ENCODE data around the gene CCDC187.
"Not testable (repeated sequence)": the region's sequence is repeated elsewhere in the genome, so short reads cannot be mapped to it uniquely, and the experiment has no call there.

The CCDC187 gene

GRCh38 chr9:136303825-136304416, at the start of gene CCDC187:
Gene CCDC187 (minus strand): TSS chr9:136304094. CDS start chr9:136303830, 264 bp downstream.
- no peak within 1 kb of the TSS for H3K4me3 ChIP-seq (ENCODE audit: low read length)
- no peak for TF ChIP-seq CTCF (IDR thresholded peaks at IDR 0.05; ENCODE audit: insufficient read depth, low read depth, low read length, missing control alignments)
- DNase-seq (ENCODE audit: low read depth): no peak

DNA sequence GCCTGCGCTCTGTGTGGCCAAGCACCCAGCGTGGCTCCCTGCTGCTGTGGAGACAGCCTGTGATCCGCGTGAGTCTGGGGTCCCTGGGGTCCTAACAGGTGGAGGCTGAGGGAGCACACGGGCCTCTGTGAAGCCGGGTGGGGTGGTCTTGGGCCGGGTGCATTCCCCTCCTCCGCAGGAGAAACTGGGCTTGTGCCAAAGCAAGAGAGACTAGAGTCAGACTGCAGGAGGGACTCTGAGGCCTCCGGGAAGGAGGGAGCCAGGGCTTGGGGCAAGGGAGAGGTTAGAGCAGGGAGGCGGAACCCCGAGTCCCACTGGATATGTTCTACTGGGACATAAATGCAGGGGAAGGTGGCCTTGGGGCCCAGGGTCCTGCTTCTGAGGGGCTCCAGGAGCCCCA, 49.2 kb upstream of the CCDC187 start:
- no peak overlapping the region for H3K4me3 ChIP-seq (ENCODE audit: low read length)
- no peak for DNase-seq (ENCODE audit: low read depth)
- no peak for TF ChIP-seq CTCF (IDR thresholded peaks at IDR 0.05; ENCODE audit: insufficient read depth, low read depth, low read length, missing control alignments)

GRCh38 chr9:136352682-136353081, 48.8 kb upstream of the CCDC187 start:
- H3K4me3 ChIP-seq (ENCODE audit: low read length): no peak overlapping the region
- TF ChIP-seq CTCF (IDR thresholded peaks at IDR 0.05; ENCODE audit: insufficient read depth, low read depth, low read length, missing control alignments): no peak
- no peak for DNase-seq (ENCODE audit: low read depth)

- not testable (repeated sequence) for DNase-seq (ENCODE audit: low read depth); H3K4me3 ChIP-seq (ENCODE audit: low read length)
Measured at GRCh38 chr9:136351868-136352267, 48.0 kb upstream of the CCDC187 start.

GRCh38 chr9:136351252-136351800, 47.4 kb upstream of the CCDC187 start:
- H3K4me3 ChIP-seq (ENCODE audit: low read length): no peak overlapping the region
- DNase-seq (ENCODE audit: low read depth): no peak

GRCh38 chr9:136349546-136349945, 45.7 kb upstream of the CCDC187 start:
- DNase-seq (ENCODE audit: low read depth): no peak
- no peak overlapping the region for H3K4me3 ChIP-seq (ENCODE audit: low read length)
- no peak for TF ChIP-seq CTCF (IDR thresholded peaks at IDR 0.05; ENCODE audit: insufficient read depth, low read depth, low read length, missing control alignments)

More at GRCh38 chr9:136351252-136351800, 47.4 kb upstream of the CCDC187 start:
- no peak for TF ChIP-seq CTCF (IDR thresholded peaks at IDR 0.05; ENCODE audit: insufficient read depth, low read depth, low read length, missing control alignments)

GRCh38 chr9:136348691-136349090, 44.8 kb upstream of the CCDC187 start:
- no peak overlapping the region for H3K4me3 ChIP-seq (ENCODE audit: low read length)
- TF ChIP-seq CTCF (IDR thresholded peaks at IDR 0.05; ENCODE audit: insufficient read depth, low read depth, low read length, missing control alignments): no peak

More at GRCh38 chr9:136348691-136349090, 44.8 kb upstream of the CCDC187 start:
- no peak for DNase-seq (ENCODE audit: low read depth)
